Transverse colon (tissue), 4 donors: Measurements from ENCODE around the gene BMP6.

Experiments
- CTCF ChIP-seq, 5 experiments: fragments of 200-600 bp in 3 of 5; fragments of 450-650 bp in 2 of 5; sonication (generic) in 3 of 5; IDR thresholded peaks; 1 replicate in 2 of 5; 2 replicates in 3 of 5; pipeline ENCODE4 v1.5.1; 2016 to 2017; ENCODE audit warnings: antibody characterized with exemption in 5 of 5, inconsistent platforms in 3 of 5, mild to moderate bottlenecking in 2 of 5, moderate library complexity in 1 of 5
- EP300 ChIP-seq: sonication (generic); formaldehyde crosslinking; IDR thresholded peaks from one replicate; pipeline ENCODE4 v1.6.1; 2017; ENCODE audit warnings: antibody characterized with exemption, low read depth
- POLR2A ChIP-seq: fragments of 450-650 bp; IDR thresholded peaks from one replicate; pipeline ENCODE4 v1.6.1; 2016; ENCODE audit warnings: antibody characterized with exemption, mild to moderate bottlenecking, moderate library complexity
- POLR2AphosphoS5 ChIP-seq, 3 donors: sonication (generic); formaldehyde crosslinking; IDR thresholded peaks; one replicate each; pipeline ENCODE4 v1.6.1; 2016; ENCODE audit warnings: antibody characterized with exemption in 3 of 3

GRCh38 chr6:7893342-7893741 is 167.4 kb downstream of the BMP6 start:
- TF ChIP-seq EP300: no peak
- no peak for TF ChIP-seq CTCF (IDR thresholded peaks at IDR 0.05)
- TF ChIP-seq POLR2A: no peak
- TF ChIP-seq POLR2AphosphoS5 (IDR thresholded peaks at IDR 0.05): no peak
